ENCODE data around the gene CUX1.
"Not testable (repeated sequence)": the region's sequence is repeated elsewhere in the genome, so short reads cannot be mapped to it uniquely, and the experiment has no call there.

CUX1 gene

DNA sequence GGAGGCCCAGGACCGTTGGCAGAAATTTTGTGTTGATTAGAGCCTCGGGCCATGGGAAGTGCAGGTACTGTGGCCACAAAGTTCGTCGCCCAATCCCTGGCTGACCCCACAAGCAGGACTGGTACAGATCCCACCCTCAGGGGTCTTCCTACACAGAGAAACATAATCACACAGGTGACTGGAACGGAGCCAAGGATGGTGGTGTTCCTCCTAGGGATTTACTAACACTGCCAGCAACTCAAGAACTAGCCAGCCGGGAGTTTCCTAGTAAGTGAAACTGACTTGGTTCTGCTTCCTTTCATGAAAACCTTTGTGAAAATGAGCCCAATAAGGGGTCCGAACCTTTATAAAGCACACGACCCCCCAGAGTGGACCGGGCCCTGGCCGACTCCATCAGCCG is 5.7 kb downstream of the CUX1 start:
- no peak for DNase-seq (ENCODE audit: low read depth in 2 of 2)

DNA sequence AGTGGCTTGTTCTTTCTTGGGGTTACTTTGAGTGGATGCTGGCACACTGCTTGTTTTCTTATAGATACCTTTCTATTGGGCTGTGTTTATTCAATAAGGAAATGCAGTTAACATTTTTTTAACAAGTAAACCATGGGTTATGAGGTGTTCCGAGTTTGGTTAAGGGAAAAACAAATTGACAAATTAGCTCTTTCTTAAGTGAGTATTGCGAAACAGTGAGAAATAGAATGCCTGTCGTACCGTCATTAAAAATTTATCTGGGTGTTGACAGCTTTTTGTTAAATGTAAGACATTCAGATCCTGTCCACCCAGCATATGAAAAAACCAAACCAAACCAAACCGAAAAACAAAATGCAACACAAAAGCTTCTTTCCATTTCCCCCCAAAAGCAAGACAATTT is 6.2 kb downstream of the CUX1 start:
- DNase-seq (ENCODE audit: low read depth in 2 of 2): no peak

DNA sequence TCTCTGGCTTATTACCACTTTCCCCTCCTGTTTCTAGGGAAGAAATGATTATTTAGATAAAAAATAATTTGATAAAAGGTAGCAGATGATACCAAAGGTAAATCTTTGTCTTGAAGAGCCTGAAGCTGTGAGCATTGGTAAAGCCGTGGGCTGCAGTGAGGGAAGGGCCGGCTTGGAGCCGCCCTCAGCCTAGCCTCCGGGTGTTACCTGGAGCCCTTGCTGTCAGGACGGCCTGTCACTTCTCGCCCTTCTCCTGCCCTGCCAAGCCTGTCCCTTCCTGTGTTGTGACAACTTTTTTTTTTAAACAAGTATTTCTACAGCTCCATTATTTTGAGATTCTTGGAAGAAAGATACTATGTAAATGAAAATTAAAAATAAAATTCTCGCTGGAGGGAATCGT is 7.0 kb downstream of the CUX1 start:
- DNase-seq (ENCODE audit: low read depth in 2 of 2): no peak

DNA sequence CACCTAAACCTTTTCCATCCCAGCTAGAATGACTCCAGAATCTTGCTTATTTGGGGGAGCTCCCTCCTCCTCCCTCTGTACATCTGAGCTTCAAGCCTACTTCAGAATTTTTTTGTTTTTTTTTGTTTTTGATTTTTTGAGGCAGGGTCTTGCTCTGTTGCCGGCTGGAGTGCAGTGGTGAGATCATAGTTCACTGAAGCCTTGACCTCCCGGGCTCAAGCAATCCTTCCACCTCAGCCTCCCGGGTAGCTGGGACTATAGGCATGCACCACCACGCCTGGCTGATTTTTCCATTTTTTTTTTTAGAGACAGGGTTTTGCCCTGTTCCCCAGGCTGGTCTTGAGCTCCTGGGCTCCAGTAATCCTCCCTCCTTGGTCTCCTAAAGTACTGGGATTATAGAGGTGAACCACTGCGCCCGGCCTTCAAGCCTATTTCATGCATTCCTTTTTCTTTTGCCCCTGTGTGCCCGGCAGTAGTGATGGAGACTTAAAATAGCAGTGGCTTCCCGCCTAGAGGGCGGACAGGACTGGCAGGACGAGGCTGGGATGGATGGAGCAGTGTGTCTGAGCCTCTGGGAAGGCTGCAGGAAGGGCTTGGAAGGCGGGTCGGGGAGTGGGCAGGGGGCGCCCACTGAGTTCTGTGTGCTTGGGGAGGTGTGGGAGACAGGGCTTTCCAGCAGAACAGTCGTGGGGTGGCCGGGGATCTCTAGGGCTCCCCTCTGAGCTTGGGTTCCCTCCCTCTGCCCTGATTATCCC is 8.8 kb downstream of the CUX1 start:
- DNase-seq (ENCODE audit: low read depth in 2 of 2): no peak

DNA sequence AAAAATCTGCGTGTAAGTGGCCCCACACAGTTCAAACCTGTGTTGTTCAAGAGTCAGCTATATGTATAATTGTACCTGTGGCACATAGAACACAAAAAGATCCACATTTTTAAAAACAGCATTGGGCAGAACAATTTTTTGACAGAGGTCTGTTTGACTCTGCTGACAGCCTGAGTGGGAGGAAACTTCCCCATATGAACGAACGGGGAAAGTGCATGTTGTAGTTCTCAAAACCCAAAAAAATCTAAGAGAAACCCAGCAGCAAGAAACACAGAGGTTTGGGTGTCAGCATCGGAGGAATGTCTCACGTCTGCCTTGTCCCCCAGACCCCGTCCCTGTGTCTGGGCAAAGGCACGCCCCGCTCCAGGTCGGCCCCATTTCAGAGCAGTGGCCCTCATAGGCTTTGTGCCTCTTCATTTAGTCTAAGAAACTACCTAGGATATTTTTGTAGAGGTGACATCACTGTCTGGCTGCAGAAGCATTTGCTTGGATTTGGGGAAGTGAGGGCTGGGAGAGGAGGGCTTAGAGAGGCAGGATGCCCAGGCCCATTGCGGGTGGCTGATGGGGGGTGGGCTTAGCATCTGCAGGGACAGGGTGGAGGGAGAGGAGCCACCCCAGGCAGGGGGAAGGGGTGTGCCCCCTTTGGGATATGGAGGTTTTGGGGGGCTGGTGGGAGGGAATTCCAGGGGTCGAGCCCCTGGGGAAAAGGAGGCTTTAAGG is 11.0 kb downstream of the CUX1 start:
- no peak for DNase-seq (ENCODE audit: low read depth in 2 of 2)

DNA sequence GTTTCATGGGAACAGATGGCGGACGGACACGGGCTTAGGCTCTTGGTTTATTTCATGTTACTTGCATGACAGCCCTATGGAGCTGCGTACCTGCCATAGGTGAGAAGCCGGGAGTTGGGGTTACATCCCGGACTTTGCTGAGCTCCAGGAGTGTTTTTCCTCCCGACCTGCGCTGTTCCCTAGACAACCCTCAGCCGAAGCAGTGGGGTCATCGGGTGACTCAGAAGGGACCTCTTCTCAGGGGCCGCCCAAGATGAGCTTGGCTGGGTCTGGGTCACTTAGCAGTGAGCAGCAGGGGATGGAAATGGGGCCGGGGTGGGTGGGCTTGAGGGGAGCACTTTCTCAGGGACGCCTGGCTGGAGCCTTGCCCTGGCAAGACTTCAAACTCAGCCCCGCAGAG is 11.9 kb downstream of the CUX1 start:
- no peak for DNase-seq (ENCODE audit: low read depth in 2 of 2)

DNA sequence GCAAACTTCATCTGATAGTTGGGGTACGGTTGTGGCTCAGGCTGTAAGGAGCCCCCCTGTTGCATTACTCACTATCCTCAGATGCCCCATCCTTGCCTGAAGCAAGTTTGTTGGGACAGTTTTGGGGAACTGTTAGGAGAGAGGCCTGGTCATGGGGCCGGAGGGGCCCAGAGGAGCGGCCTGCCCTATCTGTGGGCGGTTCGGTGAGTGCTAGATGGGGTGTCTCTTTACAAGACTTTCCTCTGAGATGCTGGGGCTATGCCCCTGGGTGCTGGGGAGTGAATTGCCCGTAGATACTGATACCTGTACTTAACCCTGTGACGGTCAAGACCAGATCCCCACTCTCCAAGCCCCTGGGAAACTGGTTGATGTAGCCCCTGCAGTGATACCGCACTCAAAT is 12.4 kb downstream of the CUX1 start:
- no peak for DNase-seq (ENCODE audit: low read depth in 2 of 2)

DNA sequence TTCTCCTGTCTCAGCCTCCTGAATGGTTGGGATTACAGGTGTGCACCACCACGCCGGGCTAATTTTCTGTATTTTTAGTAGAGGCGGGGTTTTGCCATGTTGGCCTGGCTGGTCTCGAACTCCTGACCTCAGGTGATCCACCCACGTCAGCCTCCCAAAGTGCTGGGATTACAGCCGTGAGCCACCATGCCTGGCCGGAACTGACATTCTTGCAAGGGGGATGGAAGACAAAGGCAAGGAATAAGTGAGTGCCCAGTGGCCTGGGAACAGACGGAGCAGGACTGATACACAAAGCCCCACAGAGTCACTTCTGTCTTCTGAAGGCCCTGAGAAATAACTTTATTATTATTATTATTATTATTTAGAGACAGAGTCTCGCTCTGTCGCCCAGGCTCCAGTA is 14.0 kb downstream of the CUX1 start:
- not testable (repeated sequence) for DNase-seq (ENCODE audit: low read depth in 2 of 2)

DNA sequence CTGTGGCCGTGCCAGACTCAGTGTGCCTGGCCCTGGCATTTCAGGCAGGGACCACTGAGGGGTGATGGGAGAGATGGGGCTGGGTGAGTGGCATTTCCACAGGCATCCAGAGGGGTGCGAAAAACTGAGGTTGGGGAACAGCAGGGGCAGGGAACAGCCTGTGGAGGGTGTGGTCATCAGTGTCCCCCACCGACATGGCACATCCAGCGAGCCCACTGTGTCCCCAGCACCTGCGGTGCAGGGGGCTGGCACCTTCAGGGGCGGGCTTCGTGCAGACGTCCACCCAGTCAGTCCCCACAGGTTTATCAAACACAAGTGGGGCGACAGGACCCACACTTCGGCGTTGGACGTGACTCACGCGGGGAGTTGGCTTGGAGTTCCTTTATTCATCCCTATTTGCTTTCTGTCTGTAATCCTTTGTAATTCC is 14.8 kb downstream of the CUX1 start:
- no peak for DNase-seq (ENCODE audit: low read depth in 2 of 2)

DNA sequence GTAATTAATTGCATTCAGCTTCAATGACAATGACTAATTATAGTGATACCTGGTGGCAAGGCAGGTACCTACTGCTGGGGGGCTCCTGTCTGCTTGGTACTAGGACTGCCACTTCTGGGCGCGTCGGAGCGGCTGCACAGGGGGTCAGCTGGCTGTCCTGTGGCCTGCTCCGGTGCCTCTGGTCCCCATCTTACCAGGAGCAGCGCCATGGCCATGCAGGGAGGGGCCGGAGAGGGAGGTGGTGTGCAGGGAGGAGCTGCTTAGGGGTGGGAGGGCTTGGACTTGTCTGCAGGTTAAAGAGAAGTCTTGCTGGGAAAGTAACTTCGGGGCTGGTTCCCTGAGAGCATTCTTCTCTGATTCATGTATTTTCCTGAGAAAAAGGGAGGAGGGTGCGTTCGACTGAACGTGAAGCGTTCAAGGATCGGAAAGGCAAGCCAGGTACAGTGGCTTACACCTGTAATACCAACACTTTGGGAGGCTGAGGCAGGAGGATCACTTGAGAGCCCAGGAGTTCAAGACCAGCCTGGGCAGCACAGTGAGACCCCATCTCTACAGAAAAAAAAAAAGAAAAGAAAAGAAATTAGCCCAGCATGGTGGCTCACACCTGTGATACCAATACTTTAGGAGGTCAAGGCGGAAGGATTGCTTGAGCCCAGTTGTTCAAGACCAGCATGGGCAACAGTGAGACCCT is 15.4 kb downstream of the CUX1 start:
- DNase-seq (ENCODE audit: low read depth in 2 of 2): no peak

DNA sequence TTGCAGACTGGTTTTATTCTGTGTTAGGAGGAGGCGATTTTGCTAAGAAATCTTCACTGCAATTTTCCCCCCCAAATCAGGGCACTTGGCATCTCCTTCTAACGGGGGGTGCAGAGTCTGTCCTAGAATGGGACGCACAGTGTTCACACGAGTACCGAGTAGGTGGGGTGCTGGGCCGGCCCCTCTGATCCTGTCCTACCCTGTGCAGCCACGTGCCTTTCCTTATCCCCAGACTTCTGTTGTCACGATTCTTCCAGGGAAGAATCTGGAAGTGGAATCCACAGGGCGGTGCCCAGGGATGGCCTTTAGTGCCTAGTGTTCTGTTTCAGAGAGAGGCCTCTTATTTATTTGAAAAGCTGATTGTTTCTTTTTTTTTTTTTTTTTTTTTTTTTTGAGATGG is 16.4 kb downstream of the CUX1 start:
- DNase-seq (ENCODE audit: low read depth in 2 of 2): no peak

DNA sequence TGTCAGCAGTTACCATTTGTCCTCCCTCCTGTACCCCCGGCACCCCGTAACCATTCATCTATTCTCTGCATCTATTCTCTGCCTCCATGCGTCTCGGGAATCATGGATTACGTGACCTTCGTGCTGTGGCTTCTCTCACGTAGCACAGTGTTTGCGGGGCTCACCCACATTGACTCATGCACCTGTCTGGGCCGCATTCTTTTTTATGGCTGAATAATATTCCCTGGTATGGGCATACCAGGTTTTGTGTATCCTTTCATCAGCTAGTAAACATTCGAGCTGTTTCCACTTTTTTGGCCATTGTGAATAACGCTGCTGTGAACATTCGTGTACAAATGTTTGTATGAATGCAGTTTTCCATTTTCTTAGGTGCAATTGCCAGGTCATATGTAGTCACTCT is 17.7 kb downstream of the CUX1 start:
- DNase-seq (ENCODE audit: low read depth in 2 of 2): no peak

DNA sequence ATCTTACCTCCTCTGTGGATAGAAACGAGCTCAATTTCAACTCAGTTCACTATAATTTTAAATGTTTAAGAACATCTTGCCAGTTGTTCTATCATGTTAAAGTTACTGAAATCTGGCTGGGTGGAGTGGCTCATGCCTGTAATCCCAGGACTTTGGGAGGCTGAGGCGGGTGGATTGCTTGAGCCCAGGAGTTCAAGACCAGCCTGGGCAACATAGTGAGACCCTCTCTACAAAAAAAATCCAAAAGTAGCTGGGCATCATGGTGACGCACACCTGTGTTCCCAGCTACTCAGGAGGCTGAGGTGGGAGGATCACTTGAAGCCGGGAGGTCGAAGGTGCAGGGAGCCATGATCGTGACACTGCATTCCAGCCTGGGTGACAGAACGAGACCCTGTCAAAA is 20.0 kb downstream of the CUX1 start:
- DNase-seq (ENCODE audit: low read depth in 2 of 2): not testable (repeated sequence)

DNA sequence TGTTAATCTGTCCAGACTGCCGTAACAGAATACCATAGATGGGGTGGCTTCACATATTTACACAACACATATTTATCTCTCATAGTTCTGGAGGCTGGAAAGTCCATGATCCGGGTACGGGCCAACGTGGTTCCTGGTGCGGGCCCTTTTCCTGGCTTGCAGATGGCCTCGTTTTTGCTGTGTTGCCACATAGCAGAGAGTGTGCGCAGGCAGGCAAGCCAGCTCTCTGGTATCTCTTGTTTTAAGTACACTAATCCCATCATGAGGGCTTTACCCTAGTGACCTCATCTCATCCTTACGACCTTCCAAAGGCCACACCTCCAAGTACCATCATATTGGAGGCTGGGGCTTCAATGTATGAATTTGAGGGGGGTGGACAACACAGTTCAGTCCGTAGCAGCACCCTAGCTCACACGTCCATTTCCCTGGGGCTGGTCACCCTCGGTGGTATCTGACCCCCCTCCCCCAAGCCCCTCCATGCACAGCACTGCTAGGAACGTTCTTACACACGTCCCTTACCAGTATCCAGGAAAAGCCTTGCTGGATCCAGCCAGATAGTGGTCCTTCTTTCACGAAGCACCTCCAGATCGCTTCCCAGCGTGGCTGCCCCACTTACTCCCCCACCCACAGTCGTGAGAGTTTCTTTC is 21.5 kb downstream of the CUX1 start:
- DNase-seq (ENCODE audit: low read depth in 2 of 2): no peak

DNA sequence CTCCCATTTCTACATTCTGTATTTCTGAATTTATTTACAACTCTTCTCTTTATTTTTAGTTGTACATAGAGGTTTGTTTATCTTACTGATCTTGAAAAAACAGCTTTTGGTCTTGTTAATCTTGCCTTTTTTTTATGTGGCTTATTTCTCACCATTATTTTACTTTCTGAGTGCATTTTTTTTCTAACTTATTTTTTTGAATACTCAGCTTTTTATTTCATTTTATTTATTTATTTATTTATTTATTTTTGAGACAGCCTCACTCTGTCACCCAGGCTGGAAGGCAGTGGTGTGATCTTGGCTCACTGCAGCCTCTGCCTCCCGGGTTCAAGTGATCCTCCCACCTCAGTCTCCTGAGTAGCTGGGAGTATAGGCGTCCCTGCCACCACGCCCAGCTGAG is 23.9 kb downstream of the CUX1 start:
- no peak for DNase-seq (ENCODE audit: low read depth in 2 of 2)

DNA sequence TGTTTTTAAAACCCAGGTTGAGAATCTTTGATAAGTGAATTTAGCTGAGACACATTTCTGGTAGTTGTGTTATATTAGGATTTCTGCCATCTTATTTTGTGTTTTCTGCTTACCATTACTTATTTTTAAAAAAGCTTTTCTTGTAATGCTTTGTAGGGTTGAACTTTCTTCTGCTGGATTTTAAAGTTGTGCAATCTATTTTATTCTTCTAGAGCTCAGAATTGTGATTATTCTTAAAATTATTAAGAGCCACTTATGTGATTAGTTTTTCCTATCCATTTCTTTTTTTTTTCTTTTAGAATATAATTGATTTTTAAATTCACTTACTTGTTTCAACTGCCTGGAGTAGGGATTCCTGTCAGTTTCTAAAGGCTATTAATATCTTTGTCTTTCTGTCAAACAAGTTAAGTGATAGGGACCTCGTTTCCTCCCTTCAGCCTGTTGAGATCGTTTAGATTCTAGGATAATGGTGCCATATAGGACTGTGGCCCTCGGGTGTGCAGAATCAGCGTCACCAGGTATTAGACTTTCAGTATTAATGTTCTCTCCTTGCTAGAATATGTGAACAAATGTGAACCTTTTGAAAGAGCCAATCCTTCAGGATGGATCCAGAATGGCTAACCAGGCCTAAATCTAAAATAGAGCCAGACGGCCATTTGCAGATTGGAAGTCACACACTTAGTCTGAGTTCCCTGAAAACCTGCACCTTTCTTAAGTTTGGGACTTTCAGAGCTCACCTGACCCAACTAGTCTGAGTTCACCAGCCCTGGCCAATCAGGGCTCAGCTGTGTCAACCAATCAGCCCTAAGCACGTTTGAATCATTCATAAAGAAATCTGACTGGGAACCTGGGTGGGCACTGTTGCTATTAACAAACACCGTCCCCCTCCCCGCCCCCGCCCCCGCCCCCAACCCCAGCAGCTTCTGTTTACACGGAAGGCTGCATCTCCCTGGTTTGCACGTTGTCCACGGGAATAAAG is 26.2 kb downstream of the CUX1 start:
- DNase-seq (ENCODE audit: low read depth in 2 of 2): no peak

DNA sequence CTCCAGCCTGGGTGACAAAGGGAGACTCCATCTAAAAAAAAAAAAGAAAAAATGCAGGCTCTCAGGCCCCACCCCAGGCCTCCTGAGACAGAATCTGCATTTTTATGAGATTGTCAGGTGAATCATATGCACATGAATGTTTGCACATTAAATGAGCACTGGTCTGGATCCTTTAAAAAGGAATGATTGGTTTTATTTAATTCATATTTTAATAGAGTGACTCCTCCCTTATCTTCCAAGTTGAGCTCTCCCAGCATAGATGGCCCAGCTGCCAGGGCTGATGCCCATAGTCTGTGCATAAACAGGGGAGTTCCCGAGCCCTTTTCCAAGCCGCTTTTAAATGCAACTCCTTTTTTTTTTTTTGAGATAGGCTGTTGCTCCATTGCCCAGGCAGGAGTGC is 28.5 kb downstream of the CUX1 start:
- no peak for DNase-seq (ENCODE audit: low read depth in 2 of 2)

DNA sequence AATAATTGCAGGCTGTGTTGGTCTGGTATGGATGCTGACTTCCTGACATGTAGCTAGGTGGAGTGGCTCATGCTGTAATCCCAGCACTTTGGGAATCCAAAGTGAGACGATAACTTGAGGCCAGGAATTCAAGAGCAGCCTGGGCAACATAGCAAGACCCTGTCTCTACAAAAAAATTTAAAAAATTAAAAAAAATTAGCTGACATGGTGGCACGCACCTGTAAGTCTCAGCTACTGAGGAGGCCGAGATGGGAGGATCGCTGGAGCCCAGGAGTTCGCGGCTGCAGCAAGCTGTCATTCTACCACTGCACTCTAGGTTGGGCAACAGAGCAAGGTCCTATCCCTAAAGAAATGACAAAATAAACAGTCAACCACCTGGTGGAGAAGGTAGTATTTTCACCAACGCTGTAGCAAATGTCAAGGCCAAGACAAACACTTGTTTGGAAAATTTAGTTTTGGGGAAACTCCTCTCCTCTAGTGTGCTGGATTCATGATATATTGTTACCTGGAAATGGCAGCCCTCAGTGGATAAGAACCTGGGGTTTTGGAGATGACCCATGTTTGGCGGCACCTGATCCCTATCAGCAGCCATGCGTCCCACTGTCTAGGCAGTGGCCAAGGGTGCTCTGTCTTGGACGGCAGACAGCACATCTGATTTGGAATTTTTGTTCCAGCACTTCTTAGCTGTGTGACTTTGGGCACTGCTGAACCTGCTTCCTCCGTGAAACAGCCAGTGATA is 29.5 kb downstream of the CUX1 start:
- DNase-seq (ENCODE audit: low read depth in 2 of 2): no peak

DNA sequence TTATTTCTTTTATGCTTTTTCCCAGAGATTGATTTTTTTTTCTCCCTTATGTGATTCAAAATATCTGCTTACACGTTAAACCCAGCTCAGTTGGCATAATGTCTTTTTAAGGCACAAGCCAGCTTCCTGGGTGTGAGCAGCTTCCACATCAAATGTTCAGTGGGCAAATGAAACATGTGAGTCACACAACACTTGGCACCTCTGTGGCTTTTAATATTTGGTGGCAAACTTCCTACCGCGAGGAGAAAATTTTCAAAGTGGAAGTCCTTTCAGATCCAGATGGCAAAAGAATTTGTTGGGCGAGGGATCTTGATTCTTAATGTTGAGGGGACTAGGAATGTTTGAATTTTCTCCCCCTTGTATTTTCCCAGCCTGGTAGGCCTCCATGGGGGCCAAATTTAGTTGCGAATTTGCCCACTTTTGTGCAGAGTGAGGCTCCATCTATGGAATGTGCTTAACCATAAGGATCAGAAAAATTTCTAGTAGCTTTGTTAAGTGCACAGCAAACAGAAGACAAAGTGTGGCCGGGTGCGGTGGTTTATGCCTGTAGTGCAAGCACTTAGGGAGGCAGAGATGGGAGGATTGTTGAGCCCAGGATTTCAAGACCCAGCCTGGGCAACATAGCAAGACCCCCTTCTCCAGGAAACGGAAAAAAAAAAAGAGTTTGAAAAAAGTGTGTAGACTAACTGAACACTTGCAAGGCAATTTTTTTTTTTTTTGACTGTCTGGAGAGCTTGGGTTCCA is 31.0 kb downstream of the CUX1 start:
- no peak for DNase-seq (ENCODE audit: low read depth in 2 of 2)

DNA sequence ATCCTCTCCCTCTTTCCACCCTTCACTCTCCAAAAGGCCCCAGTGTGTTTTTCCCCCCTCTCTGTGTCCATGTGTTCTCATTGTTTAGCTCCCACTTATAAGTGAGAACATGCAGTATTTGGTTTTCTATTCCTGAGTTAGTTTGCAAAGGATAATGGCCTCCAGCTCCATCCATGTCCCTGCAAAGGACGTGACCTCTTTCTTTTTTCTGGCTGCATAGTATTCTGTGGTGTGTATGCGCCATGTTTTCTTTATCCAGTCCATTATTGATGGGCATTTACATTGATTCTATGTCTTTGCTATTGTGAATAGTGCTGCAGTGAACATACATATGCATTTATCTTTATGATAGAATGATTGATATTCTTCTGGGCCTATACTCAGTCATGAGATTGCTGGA is 31.9 kb downstream of the CUX1 start:
- DNase-seq (ENCODE audit: low read depth in 2 of 2): not testable (repeated sequence)

Data from stimulated activated CD4-positive, alpha-beta T cell treated with anti-CD3 and anti-CD28 coated beads, Interleukin-1b, Interleukin-23, amount 100 ng/mL, for 1 hour (primary cell).